Middle frontal gyrus (tissue), 1 donor: Measurements from ENCODE around the gene XXYLT1.
"Not testable (repeated sequence)": the region's sequence is repeated elsewhere in the genome, so short reads cannot be mapped to it uniquely, and the experiment has no call there.

ENCODE experiments used
- DNase-seq: peaks from one replicate; pipeline ENCODE4 v3.0.0-alpha.2; 2015; ENCODE audit warnings: low spot score; ENCODE audit errors: extremely low spot score

Gene XXYLT1

DNA sequence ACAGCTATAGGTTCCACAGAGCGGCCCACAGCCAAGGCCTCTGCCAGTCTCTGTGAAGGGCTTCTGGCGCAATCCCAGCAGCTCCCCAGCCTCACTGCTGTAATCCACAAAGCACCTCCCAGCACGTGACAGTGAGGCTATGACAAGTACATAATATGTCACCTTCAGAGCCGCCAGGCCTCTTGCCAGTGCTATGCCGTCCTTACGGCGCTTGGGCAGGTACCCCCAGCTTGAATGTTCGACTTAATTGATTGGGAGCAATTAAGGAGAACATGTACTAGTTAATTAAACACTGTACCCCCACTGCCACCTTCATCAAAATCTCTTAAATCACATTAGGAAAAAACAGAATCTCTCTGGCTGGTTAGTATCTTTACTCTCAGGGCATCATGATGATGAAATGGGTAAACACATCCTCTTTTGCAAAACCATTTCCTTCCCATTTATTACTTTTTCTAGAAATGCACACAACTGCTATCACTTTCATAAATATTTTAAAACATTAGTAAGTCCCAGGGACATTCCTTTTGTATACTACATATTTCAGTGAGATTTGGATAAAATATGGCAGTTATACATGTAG lies 169.9 kb downstream of the XXYLT1 start:
- no peak for DNase-seq

DNA sequence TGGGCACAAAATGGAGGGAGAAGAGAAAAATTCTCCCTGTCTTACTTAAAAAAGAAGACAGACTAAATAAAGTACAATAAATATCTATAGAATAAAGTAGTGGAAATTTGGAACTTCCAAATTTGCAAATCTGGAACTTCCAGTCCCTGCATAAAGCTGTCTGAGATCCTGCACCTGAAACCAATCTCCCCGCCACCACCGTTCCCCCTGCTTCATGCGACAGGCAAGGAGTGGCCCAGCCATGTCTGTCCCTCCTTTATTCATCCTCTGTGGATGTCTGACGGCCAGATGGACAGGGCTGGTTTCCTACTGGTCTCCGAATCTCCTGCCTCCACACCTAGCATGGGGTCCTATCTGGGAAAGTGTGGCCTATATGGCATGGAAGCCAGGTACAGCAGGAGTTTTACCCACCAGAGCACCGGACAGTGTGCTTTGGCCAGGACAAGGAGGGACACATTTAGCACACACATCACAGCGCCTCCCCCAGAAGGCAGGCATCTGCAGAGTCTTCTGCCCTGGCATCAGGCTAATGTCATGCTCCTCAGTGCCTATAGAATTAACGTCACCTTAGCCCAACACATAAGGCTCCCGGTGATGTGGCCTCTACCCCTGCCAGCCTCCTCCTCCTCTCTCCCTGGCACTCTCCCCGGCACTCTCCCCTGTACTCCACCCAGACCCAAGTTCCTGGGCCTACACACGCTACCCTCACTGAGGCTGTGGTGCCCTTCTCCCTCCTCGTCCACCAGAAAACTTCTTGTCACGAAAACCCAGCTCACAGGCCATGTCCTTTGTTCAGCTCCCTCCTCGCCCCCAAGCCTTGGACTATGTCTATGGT lies 170.8 kb downstream of the XXYLT1 start:
- DNase-seq = no peak

DNA sequence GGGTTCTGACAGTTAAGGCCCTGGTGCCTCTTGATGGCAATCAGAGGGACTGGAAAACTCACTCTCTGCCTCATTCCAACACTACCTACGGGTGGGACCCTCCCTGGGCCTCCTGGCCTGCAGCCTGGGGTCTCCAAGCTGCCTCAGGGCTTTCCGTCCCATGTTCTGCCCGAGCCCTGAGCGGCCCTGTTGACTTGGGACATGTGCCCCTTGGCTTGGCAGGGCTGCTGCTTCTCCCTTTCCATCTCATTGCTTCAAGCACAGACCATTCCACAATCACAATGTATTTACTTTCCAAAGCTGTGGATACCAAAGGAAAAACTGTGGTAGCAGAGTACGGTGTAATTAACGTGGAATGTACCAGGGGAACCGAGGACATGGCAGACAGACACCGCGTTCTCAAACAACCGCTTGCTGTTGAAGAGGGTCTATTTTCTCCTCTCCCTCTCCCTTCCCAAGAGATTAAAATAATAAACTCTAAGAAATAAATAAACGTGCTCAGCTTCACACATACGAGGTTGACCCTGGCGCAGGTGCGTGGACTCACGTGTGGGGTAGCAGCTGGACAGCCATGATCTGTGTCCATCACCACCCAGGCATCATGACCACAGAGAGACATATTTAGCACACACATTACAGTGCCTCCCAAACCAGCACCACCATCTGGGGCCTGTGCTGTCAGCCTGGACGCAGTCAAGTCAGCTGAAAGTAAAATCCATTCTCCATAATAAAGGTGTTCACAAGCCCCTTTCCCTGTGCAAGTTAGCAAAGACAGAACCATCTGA lies 172.0 kb downstream of the XXYLT1 start:
- DNase-seq = no peak

DNA sequence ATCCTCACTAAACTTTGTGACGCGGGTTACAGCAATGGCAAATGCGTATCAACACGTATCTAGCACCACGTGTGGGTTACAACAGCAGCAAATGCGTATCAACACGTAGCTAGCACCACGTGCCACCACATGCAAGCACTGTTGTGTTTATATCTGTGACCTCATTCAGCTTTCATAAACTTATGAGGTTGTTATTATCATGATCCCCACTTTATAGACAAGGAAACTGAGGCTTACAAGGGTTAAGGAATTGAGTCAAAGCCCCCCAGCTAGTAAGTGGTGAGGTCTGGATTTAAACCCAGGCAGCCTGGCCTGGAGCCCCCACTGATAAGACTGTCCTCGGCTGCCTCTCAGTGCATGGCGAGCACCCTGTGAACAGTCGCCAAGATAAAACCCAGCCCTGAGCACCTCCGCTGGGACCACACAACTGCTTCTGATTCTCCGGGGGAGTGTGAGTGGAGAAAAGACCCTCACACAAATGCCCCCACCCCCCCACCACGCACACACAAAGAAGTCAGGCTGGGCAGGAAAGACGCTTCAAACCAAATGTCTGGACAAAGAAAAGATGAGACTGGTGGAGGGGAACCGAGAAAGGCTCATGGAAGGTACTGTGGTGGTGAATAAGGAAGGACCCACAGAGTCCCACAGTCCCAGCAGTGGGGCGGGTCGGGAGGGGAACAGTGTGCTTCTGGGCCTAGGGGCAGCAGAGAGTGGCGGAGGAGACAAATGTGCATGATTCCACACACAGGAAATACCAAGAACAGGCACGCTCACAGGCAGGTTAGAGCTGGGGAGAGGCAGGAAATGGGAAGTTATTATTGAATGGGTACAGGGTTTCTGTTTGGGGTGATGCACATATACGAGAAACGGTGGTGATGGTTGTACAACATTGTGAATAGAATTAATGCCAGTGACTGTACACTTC lies 173.4 kb downstream of the XXYLT1 start:
- DNase-seq = no peak

DNA sequence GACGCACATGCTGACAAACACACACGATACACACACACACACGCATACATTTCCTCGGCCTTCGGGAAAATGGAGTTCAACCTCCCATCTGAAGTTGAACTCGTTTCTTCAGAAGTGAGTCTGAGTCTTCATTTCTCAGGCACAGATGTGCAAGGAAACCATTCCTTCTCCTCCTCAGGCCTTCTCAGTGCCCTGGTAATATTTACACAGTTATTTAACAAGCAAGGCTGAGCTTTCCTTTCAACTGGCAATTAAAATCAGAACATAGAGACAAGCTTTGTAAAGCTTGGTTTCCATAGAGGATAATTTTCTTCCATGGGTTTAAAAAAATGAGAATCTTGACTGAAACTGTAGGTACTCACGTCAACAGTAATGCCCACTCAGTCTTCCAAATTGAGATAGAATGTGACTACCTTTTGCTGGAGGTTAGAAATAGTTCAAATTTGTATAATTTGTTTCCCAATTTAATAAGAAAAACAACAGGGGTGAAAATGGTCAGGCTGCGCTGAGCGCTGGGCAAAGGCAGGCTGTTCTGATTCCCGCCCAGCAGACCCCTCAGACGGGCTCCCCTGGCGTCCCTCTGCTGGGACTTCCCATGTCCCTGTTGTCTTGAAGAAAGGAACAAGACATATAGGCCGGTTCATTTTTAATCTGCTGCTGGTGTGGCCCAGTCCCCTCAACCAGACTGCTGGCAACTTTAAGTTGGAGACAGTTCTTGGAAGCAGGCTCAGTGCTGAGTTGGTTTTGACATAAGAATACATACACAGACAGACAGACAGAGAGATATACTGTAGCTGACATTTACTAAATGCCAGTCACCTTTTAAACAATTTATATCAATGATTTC lies 174.3 kb downstream of the XXYLT1 start:
- no peak for DNase-seq

DNA sequence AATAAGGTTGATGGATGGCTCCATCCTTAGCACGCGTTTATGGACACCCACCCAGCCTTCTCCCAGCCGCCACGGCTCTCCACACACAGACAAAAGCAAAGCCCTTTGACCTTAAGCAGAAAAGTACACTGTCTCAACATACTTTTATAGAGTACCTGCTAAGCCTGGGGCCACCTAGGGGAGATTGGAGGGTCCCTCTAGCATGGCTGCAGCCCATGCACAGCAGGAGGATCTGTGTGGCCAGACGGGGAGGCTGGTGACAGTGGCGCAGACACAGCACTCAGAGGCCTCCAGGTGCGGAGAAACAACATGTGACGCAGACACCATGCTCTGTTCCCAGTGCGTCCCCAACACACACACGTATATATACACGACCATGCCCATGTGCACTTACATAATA lies 174.9 kb downstream of the XXYLT1 start:
- DNase-seq = no peak

DNA sequence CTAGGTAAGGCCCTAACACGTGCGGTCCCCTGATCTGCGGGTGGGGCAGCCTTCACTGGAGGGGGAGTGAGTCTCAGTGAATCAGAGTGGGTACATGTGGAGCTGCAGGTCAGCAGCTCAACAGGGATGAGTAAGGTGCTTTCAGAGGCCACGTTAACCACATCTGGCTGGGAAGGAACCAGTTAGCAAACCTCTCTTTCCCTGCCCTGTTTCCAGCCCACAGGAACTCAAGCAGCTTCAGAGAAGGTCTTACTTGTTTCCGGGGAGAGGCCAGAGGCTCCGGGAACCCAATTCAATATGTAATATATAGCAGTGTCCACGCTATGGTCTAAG lies 175.3 kb downstream of the XXYLT1 start:
- no peak for DNase-seq

DNA sequence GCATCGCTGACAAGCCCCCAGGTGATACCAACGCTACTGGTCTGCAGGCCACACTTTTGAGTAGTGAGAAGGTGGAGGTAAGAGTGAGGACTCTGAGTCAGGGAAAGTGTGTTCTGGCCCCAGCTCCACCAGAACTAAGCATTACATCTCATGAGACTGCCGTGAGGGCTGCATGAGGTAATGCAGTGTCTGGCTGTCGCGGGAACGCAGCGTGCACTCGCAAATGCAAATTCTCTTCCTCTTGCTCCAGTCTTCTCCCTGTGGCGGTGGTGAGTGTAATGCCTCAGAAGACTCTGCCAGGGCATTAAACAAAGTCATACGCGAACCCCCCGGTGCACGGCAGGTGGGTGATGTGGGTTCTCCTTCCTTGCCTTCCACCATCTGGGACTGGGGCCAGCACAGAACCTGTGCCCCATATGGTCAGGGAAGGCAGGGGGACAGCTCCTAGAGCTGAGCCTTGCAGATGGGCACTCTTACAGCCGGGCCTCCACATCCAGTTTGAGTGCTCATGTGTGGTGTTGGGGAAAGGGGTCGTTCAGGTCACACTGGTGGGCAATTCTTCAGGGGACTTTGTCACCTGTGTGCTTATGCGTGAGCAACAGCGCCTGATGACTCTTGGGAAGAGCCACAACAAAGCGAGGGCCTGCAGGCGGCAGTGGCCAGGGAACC lies 175.8 kb downstream of the XXYLT1 start:
- no peak for DNase-seq

DNA sequence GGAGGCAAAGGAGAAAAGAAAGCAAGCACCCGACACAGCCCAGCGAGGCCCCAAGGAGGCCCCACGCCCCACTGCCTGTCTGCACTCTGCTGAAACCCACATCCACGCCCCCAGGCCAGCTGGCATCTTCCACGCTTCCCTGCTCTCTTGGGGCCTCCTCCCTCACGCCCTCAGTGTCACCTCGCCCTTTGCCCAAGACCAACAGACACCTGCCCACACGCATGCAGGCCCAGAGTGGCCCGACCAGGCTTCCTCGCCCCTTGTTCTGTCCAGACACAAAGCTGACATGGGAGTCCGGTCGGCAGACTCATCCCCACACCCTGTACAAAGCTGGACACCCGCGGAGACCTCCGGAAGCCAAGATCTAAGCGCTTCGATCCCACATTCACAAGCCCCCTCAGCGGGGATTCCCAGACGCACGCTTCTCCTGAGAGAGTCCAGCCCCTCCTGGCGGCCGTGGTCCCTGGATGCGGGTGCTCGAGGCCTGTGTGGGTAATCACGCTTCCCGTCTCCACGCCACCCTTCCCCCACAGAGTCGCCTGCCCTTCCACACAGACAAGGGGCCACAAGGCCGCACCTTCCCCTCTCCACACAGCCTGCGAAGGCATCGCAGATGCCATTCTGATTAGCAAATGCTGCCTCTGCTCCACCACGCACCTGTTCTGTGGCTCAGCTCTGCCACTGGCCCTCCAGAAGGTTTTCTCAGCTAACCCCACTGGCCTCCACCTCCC lies 176.6 kb downstream of the XXYLT1 start:
- DNase-seq = no peak

DNA sequence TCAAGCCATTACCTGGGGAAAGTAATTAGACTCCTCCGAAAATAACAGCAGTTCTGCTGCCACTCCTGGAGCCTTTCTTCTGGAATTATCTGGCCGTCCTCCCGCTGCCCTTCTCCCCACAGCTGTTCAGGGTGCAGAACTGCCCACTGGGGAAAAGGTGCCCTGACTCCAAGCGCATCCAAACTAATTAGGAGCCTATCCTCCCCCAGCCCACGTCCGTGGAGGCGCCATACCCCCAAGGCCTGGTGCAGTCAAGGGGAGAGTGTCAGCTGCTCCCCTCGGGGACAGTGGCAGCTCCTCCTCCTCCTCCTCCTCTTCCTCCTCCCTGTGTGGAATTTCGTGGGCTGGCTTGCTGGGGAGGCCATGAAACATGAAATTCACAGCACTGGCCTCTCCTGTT lies 177.2 kb downstream of the XXYLT1 start:
- no peak for DNase-seq

DNA sequence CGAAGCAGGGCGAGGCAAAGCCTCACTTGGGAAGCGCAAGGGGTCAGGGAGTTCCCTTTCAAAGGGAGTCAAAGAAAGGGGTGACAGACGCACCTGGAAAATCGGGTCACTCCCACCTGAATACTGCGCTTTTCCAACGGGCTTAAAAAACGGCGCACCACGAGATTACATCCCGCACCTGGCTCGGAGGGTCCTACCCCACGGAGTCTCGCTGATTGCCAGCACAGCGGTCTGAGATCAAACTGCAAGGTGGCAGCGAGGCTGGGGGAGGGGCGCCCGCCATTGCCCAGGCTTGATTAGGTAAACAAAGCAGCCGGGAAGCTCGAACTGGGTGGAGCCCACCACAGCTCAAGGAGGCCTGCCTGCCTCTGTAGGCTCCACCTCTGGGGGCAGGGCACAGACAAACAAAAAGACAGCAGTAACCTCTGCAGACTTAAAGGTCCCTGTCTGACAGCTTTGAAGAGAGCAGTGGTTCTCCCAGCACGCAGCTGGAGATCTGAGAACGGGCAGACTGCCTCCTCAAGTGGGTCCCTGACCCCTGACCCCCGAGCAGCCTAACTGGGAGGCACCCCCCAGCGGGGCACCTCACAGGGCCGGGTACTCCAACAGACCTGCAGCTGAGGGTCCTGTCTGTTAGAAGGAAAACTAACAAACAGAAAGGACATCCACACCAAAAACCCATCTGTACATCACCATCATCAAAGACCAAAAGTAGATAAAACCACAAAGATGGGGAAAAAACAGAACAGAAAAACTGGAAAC lies 182.9 kb downstream of the XXYLT1 start:
- not testable (repeated sequence) for DNase-seq

DNA sequence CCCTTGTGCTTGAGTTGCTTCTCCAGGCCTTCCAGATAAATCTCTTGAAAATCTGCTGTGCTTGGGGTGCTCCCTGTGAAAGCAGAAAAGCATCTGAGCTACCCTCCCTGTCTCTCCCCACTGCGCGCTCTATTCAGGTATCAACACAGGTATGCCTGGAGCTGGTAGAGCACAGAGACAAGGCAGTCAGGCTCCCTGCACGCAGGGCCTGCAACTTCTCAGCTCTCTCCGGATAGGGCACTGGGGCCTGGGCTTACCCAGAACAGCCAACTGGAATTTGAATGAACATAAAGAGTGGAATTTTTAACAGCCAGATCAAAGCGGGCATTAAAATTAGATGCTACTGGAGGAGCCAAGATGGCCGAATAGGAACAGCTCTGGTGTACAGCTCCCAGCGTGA lies 183.6 kb downstream of the XXYLT1 start:
- DNase-seq = no peak

DNA sequence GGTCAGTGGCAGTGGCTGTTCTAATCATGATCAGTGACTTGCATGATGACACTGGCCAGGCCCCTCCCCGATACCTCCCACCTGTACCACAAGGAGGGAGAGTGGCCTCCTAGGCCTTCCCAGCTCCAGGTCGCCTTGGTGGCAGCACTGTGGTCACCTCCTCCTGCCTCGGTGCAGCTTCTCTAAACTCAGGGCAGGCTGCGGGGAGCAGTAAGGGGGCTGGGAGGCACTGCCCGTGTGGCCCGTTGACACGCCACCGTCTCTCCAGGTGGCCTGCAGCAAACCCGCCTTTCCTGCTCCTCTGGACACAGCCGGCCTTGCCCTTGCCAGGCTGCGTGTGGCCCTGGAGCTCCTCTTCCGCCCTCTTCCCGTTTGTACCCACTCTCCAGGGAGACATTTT lies 184.1 kb downstream of the XXYLT1 start:
- no peak for DNase-seq

DNA sequence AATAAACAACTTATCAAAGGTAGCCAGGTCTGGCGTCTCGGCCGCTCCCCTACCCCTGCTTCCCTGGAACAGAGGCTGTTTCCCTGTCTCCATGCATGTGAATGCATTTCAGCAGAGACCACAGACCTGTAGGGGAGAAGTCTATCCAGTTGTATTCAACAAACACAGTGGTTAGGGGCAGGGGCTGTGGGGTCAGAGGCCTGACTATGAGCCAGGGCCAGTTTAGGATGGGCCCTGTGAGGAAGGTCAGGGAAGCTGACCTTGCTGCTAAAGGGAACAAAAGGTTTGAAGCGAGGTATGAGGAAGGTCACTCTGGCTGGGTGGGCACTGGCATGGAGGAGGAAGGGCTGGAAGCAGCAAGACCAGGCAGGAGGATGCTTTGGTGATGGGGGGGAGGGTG lies 184.6 kb downstream of the XXYLT1 start:
- no peak for DNase-seq

DNA sequence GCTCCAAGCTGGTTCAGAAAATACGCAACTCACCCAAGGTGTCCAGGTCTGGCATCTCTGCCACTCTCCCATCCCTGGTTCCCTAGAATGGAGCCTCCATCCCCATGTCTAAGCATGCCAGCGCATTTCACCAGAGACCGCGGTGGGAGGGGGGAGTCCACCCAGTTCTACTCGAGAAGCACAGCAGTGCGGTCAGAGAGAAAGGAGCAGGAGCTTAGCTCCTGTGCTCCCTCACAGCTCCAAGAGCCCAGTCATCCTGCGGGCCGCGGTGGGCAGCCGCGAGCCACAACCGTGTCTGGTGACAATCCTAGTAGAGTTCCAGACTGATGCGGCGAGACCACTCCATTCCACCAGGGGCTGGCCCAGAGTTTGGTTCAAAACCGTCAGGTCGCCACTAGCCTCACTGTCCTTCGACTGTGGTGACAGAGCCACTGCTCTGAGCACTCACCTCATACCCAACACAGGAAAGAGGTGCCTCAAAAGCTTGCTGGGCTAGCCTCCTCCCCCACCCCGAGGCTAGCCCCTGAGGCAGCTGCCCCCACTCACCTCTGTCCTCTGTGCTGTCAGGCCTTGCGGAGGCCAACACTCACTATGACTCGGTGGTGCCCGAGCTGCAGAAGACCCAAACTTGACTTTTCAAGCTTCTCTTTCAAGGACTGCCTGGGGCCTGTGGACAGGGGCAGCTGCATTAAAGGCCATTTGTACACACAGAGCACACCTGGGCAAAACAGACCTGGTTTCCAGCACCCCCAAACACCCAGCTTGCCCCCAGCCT lies 185.4 kb downstream of the XXYLT1 start:
- no peak for DNase-seq

DNA sequence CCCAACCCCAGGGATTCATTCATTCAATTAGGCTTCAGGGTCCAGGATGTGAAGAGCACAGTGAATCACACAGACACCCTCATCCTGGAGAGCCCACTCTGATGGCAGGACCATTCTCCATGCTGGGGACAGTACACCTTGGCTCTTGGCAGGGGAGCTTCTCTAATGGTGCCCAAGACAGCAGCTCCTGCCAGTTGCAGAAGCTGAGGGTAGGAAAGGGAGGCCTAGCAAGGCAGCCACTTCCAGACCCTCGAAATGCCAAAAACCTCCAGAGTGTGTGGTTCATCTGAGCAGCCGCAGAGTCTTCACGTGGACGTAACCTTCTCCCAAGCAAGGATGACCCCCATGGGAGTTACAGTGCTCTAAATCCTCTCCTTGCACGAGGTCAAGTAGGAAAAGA lies 186.2 kb downstream of the XXYLT1 start:
- DNase-seq = no peak

DNA sequence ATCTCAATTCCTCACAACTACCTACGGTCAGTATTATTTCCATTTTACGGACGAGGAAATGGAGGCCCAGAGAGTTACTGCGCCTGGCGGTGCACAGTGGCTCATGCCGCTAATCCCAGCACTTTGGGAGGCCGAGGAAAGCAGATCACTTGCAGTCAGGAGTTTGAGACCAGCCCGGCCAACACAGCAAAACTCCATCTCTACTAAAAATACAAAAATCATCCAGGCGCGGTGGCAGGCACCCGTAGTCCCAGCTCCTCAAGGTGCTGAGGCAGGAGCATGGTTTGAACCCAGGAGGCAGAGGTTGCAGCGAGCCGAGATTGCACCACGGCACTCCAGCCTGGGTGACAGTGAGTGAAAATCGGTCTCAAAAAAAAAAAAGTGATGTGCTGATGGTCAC lies 187.3 kb downstream of the XXYLT1 start:
- no peak for DNase-seq

DNA sequence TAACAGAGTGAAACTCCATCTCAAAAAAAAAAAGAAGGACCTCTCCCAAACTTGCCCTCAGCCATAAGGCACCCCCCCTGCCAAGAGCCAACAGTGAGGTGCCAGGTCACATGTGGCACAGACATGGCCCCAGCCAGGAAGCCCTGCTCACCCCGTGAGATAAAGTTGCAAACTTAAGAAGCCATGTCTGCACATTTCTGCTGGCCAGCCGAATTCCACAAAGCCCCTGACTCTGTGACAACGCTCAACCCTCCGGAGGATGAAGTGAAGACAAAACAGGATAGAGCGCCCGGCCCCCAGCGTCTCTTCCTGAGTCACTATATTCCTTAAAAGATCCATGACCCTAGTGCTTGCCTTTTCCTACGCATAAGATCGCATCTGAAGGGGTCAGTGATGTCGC lies 188.1 kb downstream of the XXYLT1 start:
- no peak for DNase-seq
